IMR-90 (cell line): ENCODE results near the gene ZNF614. TPM values are rescaled to one million over a fixed set of nuclear protein-coding genes. Genes with fewer than 3 reads are reported as not detected.

Source experiments
- ATAC-seq: fragments of 200-7000 bp; cut with Tn5 transposase; 2 replicates; pipeline ENCODE4 v1.9.1; 2020; ENCODE audit warnings: low read depth, mild to moderate bottlenecking, moderate library complexity
- BruUV-seq: library from RNA; stranded (reverse); fragments of 400-500 nt; replicated peaks from 2 replicates; lab custom pipeline; 2021; lab: Mats Ljungman, UMichigan
- CTCF ChIA-PET: fragments of 300-600 bp; formaldehyde crosslinking; extraction: SDS; loops from one replicate; lab custom pipeline; 2021; ENCODE audit warnings: antibody characterized with exemption; lab: Yijun Ruan, JAX
- POLR2A ChIA-PET: fragments of 300-600 bp; sonication (Branson Sonifier 250); formaldehyde crosslinking; loops from one replicate; lab custom pipeline; 2022; ENCODE audit warnings: antibody characterized with exemption; ENCODE audit not compliant: unreplicated experiment; lab: Charles Lee
- DNase-seq: peaks from one replicate; pipeline ENCODE4 v3.0.0; 2013
- H2AFZ ChIP-seq: replicated peaks from 2 replicates; pipeline ENCODE3; 2013; ENCODE audit warnings: low read length, mild to moderate bottlenecking; ENCODE audit not compliant: poor library complexity
- H2AK5ac ChIP-seq: 2 replicates; pipeline ENCODE4 v1.6.1; 2013; ENCODE audit warnings: low read depth, low read length, inconsistent platforms
- H2AK9ac ChIP-seq: replicated peaks from 2 replicates; pipeline ENCODE3; 2013; ENCODE audit warnings: mild to moderate bottlenecking, low read depth, low read length, moderate library complexity; ENCODE audit not compliant: poor library complexity
- H2BK120ac ChIP-seq: 2 replicates; pipeline ENCODE4 v1.6.1; 2013; ENCODE audit warnings: low read depth, low read length, inconsistent platforms
- H2BK15ac ChIP-seq: 3 replicates; pipeline ENCODE4 v1.6.1; 2013; ENCODE audit warnings: low read depth, low read length, inconsistent platforms
- H2BK20ac ChIP-seq: 2 replicates; pipeline ENCODE4 v1.6.1; 2013; ENCODE audit warnings: low read depth, mild to moderate bottlenecking, inconsistent platforms, low read length, moderate library complexity
- H2BK5ac ChIP-seq: 2 replicates; pipeline ENCODE4 v1.6.1; 2013; ENCODE audit warnings: mild to moderate bottlenecking, low read depth, low read length, inconsistent platforms; ENCODE audit not compliant: poor library complexity, severe bottlenecking
- H3K14ac ChIP-seq: replicated peaks from 2 replicates; pipeline ENCODE4 v1.6.1; 2013; ENCODE audit warnings: low read depth, low read length, inconsistent platforms
- H3K18ac ChIP-seq: 2 replicates; pipeline ENCODE4 v1.6.1; 2013; ENCODE audit warnings: low read depth, low read length, control low read depth
- H3K23ac ChIP-seq: 2 replicates; pipeline ENCODE4 v1.6.1; 2013; ENCODE audit warnings: low read depth, low read length, inconsistent platforms
- H3K27ac ChIP-seq: 2 replicates; pipeline ENCODE4 v1.5.1; 2013; ENCODE audit warnings: mild to moderate bottlenecking, control low read depth, low read length; ENCODE audit not compliant: insufficient read depth
- H3K27me3 ChIP-seq: 2 replicates; pipeline ENCODE4 v1.6.1; 2013; ENCODE audit warnings: low read length; ENCODE audit not compliant: control insufficient read depth, insufficient read depth
- H3K36me3 ChIP-seq: 2 replicates; pipeline ENCODE4 v1.6.1; 2013; ENCODE audit warnings: low read length, mixed read lengths; ENCODE audit not compliant: control insufficient read depth, insufficient read depth
- H3K4ac ChIP-seq: 2 replicates; pipeline ENCODE4 v1.6.1; 2013; ENCODE audit warnings: low read depth, low read length, inconsistent platforms
- H3K4me1 ChIP-seq: 2 replicates; pipeline ENCODE4 v1.6.1; 2013; ENCODE audit warnings: low read length, mixed read lengths; ENCODE audit not compliant: control insufficient read depth, insufficient read depth
- H3K4me2 ChIP-seq: 2 replicates; pipeline ENCODE4 v1.6.1; 2013; ENCODE audit warnings: low read depth, mild to moderate bottlenecking, control low read depth, low read length, moderate library complexity
- H3K4me3 ChIP-seq: 2 replicates; pipeline ENCODE4 v1.5.1; 2013; ENCODE audit warnings: low read depth, mild to moderate bottlenecking, control low read depth, low read length, moderate library complexity; ENCODE audit not compliant: insufficient read depth
- H3K56ac ChIP-seq: 2 replicates; pipeline ENCODE4 v1.6.1; 2013; ENCODE audit warnings: low read length, inconsistent platforms; ENCODE audit not compliant: insufficient read depth; ENCODE audit errors: extremely low read depth
- H3K79me1 ChIP-seq, 2 experiments: 2 replicates each; pipeline ENCODE4 v1.6.1; 2013; ENCODE audit warnings: low read length in 2 of 2, inconsistent platforms in 1 of 2, low read depth in 1 of 2
- H3K9ac ChIP-seq: 2 replicates; pipeline ENCODE4 v1.6.1; 2013; ENCODE audit warnings: low read depth, low read length, control low read depth
- H3K9me1 ChIP-seq: 2 replicates; pipeline ENCODE4 v1.6.1; 2013; ENCODE audit warnings: low read length, inconsistent platforms; ENCODE audit not compliant: insufficient read depth
- H3K9me3 ChIP-seq: 2 replicates; pipeline ENCODE4 v1.6.1; 2013; ENCODE audit warnings: low read length; ENCODE audit not compliant: control insufficient read depth, insufficient read depth
- H4K20me1 ChIP-seq: 2 replicates; pipeline ENCODE4 v1.6.1; 2013; ENCODE audit warnings: low read length, inconsistent platforms; ENCODE audit not compliant: insufficient read depth
- H4K5ac ChIP-seq: 2 replicates; pipeline ENCODE4 v1.6.1; 2013; ENCODE audit warnings: mild to moderate bottlenecking, low read depth, low read length, control low read depth
- H4K8ac ChIP-seq, 2 experiments: 2 replicates each; pipeline ENCODE4 v1.6.1; 2013; ENCODE audit warnings: low read depth in 2 of 2, low read length in 2 of 2, control low read depth in 1 of 2, inconsistent platforms in 1 of 2
- H4K91ac ChIP-seq: 2 replicates; pipeline ENCODE4 v1.6.1; 2013; ENCODE audit warnings: low read depth, low read length, inconsistent platforms; ENCODE audit not compliant: insufficient read depth
- BHLHE40 ChIP-seq: fragments of 150-350 bp; IDR thresholded peaks from 2 replicates; pipeline ENCODE4 v1.6.1; 2016; ENCODE audit warnings: mild to moderate bottlenecking, low read depth, low read length
- CEBPB ChIP-seq: IDR thresholded peaks from 2 replicates; pipeline ENCODE4 v1.6.1; 2012; ENCODE audit warnings: low read depth, low read length, improper control_type of control experiment
- MAZ ChIP-seq: IDR thresholded peaks from 2 replicates; pipeline ENCODE4 v1.6.1; 2012; ENCODE audit warnings: low read depth, mild to moderate bottlenecking, low read length, improper control_type of control experiment, moderate library complexity, borderline replicate concordance
- WGBS, 2 experiments: methylation state at CpG; one replicate each; pipeline versions ENCODE4 v1.1.5 to v1.1.7; 2013; ENCODE audit warnings: missing lambda C conversion rate in 2 of 2; ENCODE audit not compliant: insufficient read length in 1 of 2; ENCODE audit errors: extremely low coverage in 2 of 2; 5-methylcytosine and 5-hydroxymethylcytosine counted together
- dilution Hi-C: fragments of 300-500 bp; cut with HindIII; formaldehyde crosslinking; loops from one replicate; pipeline ENCODE4 v1.14.3; 2018; ENCODE audit warnings: low sequenced_read_pairs; ENCODE audit not compliant: unreplicated experiment
- in situ Hi-C: fragments of 300-500 bp; cut with MboI; formaldehyde crosslinking; loops from 3 replicates; pipeline ENCODE4 v1.14.3; 2019; ENCODE audit warnings: low sequenced_read_pairs, inconsistent platforms, mixed read lengths
- intact Hi-C: fragments of 100-400 bp; cut with micrococcal nuclease; formaldehyde crosslinking; loops from 2 replicates; pipeline ENCODE4 v1.10.0; 2022
- polyA plus RNA-seq, 3 experiments: library from polyadenylated mRNA; depleted of rRNA; stranded (reverse); fragments of >200 nt; gene quantifications; 2 replicates each; pipeline ENCODE4 v1.2.3, GENCODE V29; 2012; ENCODE audit warnings: low replicate concordance in 1 of 3
- total RNA-seq: library from RNA; depleted of rRNA; stranded (reverse); fragments of >200 nt; gene quantifications from 2 replicates; pipeline ENCODE4 v1.2.3, GENCODE V29; 2012

The ZNF614 gene
- total and polyA plus RNA-seq, 2 of the 4 experiments (the other 2 are of a cell fraction): 3.4 to 12.4 TPM

- Histone ChIP-seq H2BK5ac (no peak overlapping the region), H2BK120ac (no peak overlapping the region), H3K27ac (no peak overlapping the region), H2AK9ac (no peak overlapping the region), H2AK5ac (no peak overlapping the region), H3K4me3 (no peak overlapping the region), H3K36me3 (peaks cover 48% of the 10 kb centered on the region), H3K56ac (no peak overlapping the region), H3K23ac (no peak overlapping the region), H3K9me3 (peaks cover 18% of the 10 kb centered on the region), H3K4me1 (peaks cover under 1% of the 10 kb centered on the region; the same call in 1 of the 2 replicates), H2BK15ac (no peak overlapping the region), H3K4ac (no peak overlapping the region), H4K20me1 (no peaks in the 10 kb centered on the region), H4K8ac (no peak overlapping the region), H3K9me1 (no peaks in the 10 kb centered on the region), H3K18ac (no peak overlapping the region), H3K79me1 (peaks cover 11 to 29% of the 10 kb centered on the region in 2 experiments), H4K91ac (no peak overlapping the region), H3K9ac (no peak overlapping the region), H3K14ac (no peak overlapping the region), H3K27me3 (no peaks in the 10 kb centered on the region), H4K5ac (no peak overlapping the region), H3K4me2 (no peak overlapping the region), H2AFZ (no peak overlapping the region), H2BK20ac (no peak overlapping the region)
- ChIA-PET CTCF (no interaction called here), POLR2A (no interaction called here)
- dilution Hi-C loops (no loop called here), in situ Hi-C loops (no loop called here), intact Hi-C loops (no loop called here)
- no CpG with 5 or more reads among the region's 15 CpGs for WGBS, 2 experiments
- no TSS peak for BruUV-seq
- no peak for DNase-seq
- no peak for TF ChIP-seq MAZ
- TF ChIP-seq CEBPB: no peak
- no peak for TF ChIP-seq BHLHE40
- ATAC-seq: no peak
Measured at GRCh38 chr19:52022193-52022592, 6.0 kb downstream of the ZNF614 start.
